HG03135 (cell line): ENCODE measurements around the gene IRX4.

Experiments used
- ATAC-seq: cut with Tn5 transposase; IDR thresholded peaks from one replicate; pipeline ENCODE4 v1.9.1; 2021; ENCODE audit warnings: mild to moderate bottlenecking, moderate library complexity; ENCODE audit not compliant: unreplicated experiment

Gene IRX4

DNA sequence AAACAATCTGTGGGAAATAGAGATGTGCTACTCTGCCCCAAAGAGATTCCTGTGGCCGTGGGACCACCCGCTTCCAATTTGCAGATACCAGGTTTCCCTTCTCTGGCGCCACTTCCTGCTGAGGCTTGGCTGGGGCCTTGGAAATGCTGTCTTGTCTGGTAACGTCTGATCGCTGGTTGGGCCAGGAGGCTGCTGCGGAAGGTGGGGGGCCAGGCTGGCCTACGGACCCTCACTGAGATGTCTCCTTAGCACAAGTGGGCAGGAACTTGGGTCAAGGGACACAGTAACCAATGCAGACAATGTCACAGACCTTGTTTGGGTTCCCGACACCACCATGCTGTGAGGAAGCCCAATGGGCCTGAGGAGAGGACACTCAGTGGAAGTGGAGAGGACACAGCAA, 31.7 kb upstream of the IRX4 start:
- no peak for ATAC-seq

DNA sequence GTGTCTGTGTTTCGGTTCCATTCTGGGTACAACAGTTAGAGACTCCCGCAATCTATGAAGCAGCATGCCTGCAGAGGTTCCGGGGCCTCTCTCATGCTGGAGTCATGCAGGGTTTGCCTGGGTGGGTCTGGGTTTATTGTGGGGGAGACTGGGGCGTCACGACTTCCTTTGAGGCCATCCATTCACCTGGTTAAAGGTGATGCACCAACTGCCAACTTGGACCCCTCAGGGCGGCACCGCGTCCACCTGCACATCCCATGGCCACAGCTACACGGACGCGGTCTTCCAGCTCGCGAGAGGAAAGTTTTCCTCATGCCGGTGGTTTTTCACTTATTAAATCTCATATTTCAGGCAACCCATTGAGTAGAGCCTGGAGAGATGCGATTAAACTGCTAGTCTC, 30.9 kb upstream of the IRX4 start:
- ATAC-seq: no peak

DNA sequence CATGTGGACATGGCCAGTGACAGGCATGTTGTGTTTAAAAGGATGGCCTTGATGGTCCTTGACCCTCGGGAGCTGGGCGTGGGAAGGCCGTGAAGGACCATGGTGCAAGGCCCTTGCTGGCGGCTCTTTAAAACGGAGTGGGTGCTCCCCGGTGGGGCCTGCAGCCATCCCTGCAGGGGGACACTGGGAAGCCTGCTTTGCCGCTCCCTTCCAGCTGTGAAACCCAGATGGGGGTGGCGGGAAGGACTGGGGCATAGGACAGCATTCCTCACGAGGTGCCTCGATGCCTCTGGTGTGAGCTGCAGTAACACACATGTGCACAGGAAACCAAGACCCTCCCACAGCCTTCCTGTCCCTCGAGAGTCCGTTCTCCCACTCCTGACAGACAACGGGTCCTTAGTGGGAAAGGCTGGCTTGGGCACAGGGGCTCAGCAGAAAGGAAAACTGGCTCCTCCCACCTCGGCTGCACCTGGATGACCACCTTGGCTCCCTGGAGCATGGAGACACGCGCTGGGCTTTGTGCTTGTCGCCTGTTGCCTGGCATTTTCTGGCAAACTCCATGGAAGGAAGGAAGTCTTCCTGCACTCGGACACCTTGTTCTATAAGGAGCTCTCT, 30.3 kb upstream of the IRX4 start:
- no peak for ATAC-seq

DNA sequence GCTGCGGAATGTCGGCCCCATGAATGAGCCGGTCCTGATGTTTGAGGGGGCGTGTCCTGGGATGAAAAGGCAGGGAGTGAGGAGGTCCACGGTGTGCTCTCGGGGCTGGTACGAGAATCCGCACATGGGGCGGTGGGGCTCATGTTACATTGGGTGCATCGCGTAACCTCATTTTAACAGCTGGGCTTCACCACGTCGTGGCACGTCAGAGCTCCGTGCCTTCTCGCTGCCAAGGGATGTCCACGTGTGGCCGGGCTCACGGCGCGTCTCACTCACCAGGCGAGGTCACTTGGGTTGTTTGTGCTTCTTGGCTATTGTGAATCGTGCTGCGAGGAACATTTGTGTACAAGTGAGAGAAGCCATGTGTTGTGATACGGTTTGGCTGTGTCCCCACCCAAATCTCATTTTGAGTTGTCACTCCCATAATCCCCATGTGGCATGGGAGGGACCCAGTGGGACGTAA, 29.1 kb upstream of the IRX4 start:
- ATAC-seq: no peak

- no peak for ATAC-seq
Measured at GRCh38 chr5:1910861-1911772, 28.4 kb upstream of the IRX4 start.

DNA sequence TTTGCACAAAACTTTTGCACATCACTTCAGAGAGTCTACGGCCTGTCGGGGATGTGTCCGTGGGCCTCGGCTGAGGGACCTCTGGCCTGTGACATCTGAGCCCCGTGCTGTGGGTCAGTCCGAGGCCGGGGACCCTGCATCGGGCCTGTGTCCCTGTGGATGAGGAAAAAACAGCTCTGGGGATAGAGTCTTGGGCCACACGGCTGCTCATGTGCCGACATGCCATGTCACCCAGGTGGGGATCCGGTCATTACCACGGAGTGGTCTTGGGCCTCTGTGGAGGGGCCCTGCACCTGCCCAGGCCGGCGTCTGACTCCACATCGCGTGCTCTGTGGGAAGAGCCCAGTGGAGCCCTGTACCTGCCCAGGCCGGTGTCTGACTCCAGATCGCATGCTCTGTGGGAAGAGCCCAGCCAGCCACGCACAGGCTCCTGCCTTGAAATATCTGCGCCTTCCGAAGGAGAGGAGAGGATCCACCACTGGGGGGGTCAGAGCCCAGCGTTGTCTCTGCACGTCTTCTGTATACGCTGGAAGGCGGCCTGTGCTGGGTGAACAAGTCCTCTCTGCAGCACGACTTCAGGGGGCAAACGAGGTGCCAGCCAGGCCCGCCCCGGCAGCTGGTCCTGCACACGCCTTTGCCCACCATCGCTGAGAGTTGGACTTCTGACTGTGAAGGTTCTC, 27.5 kb upstream of the IRX4 start:
- ATAC-seq: no peak

DNA sequence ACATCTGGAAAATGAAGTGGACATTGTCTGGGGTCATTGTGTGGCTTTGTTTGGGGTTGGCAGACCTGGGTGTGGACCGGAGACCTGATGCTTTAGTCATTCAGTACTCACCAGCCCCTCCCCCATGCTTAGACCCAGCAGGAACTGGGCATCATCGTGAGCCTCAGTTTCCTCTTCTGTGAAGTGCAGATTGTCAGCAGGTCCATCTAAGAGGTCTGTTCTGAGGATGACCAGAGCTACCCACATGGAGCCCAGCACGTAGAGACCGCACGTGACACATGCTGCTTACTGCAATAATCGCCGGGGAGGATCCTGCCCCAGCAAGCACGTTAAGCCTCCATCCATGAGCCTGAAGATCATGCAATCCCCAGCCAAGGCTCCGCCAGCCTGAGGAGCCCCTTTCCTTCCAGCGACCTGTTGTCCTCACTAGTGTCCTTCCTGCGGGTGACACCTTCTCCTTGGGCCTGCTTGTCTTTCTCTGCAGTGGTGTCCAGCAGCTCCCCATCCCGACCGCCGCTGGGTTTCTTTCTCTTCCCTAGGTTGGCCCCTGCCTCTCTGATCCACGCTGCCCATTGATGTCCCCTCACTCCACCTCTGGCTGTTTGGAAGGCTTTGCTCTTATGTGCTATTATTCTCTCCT, 26.7 kb upstream of the IRX4 start:
- no peak for ATAC-seq

- no peak for ATAC-seq
Measured at GRCh38 chr5:1908931-1909330, 26.2 kb upstream of the IRX4 start.

DNA sequence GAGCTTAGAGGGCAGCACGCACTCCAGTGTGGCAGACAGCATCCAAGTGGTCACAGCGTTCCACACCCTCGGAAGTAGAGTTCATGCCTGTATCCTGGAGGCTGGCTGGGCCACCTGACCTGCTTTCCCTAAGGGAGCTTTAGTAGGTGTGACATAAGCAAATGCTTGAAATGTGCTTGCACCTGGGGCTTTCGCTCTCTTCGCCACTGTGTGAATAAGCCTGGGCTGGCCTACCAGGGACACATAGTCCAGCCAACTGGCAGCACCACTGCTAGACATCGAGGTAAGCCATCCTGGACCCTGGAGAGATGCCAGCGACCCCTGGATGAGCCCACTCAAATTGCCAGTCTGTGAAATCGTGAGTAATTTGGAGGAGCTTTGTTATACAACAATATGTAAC, 24.9 kb upstream of the IRX4 start:
- no peak for ATAC-seq

DNA sequence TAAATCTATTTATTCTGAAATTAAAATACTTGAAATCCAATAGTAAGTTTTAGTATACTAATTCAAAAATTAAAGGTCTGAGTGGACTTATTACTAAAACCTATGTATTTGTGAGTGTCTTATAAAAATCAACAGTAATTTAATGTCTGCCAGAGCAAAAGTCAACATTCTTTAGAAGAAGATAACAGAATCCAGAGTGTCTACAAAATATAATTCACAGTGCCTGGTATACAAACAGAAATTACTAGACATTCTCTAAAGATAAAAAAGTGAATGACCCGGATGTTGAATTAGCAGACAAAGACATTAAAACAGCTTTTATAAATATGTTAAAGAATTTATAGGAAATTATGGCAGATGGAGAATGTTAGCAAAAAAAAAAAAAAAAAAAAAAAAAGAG, 22.4 kb upstream of the IRX4 start:
- no peak for ATAC-seq

- ATAC-seq: no peak
Measured at GRCh38 chr5:1901983-1902382, 19.3 kb upstream of the IRX4 start.

DNA sequence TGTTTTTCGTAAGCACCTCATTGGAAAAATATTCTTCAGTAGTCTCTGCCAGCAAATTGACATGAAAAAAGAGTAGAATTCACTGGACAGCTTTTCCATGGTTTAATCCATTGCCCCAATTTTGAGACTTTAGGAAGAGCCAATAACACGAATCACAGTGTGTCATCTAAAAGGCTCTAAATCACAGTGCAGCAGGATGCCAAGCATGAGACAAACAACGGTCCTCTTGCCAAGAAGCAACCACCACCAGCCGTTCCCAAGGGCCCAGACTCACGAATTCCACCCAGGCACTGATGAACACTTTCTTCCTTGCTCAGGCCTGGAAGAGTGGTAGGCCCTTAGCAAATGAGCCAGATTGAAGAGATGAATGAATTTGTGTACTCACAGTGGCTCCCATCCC, 18.3 kb upstream of the IRX4 start:
- no peak for ATAC-seq

GRCh38 chr5:1899201-1899600, 16.5 kb upstream of the IRX4 start:
- ATAC-seq: no peak

- no peak for ATAC-seq
Measured at GRCh38 chr5:1897816-1898450, 15.2 kb upstream of the IRX4 start.

DNA sequence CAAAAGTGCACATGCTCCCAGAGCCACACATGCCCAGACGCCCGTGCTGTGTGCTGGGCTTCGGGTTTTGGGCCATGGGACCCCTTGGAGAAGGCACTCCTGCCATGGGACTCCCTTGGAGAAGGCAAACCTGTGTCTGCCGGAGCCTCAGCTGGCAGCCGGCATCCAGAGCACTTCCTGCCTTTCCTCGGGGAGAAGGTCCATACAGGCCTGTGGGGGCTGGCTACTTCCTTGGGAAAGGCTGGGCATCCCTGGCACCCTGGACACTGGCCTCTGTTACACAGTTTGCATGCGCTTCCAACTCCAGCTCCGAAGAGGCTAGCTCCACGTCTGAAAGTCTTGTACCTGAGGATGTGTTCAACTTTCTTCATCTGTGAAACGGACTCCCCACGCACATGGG, 14.7 kb upstream of the IRX4 start:
- no peak for ATAC-seq

DNA sequence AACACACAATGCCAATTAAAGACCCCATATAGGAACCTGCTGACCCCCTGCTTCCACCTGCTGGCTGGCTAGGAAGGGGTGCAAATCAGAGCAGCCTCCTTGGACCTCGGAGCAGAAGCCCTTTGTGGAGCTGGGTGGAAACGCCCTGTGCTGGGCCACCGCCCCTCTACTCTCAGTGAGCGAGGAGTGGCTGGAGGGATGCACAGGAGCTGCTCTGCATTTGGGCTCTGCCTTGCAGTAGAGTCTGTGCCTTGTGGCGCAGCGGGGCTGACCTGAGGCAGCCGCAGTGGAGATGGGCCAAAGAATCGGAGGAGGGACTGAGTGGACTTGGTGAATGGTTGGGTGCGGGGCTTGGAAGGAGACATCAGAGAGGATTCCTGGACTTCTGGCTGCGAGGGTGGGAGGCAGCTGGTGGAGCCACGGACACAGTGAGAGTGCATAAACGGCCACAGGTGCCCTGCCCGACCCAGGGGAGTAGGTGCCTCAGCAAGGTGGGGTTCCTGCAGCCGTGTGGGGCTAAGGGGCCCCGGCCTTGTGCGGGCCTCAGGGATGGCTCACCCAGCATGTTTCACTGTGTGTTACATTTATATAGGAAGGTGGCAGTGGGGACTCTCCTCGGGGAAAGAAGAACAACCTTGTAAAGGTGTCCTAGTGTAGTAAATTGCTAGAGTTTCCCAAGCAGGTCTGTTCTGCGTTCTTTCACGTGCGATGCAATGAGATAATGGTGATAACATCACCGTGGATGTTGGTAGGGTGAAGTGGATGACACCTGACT, 14.1 kb upstream of the IRX4 start:
- no peak for ATAC-seq

GRCh38 chr5:1895739-1896420, 13.2 kb upstream of the IRX4 start:
- no peak for ATAC-seq

GRCh38 chr5:1894243-1894642, 11.5 kb upstream of the IRX4 start:
- ATAC-seq: no peak

- ATAC-seq: no peak
Measured at GRCh38 chr5:1893754-1894153, 11.0 kb upstream of the IRX4 start.
